Erythroblast (primary cell): Measurements from ENCODE around the gene ATG16L1.

ENCODE experiments used
- GATA1 ChIP-seq: IDR thresholded peaks from 2 replicates; pipeline ENCODE4 v1.6.1; 2011; ENCODE audit warnings: low read depth, mild to moderate bottlenecking, control low read depth, low read length, moderate library complexity
- POLR2A ChIP-seq: IDR thresholded peaks from 2 replicates; pipeline ENCODE4 v1.6.1; 2011; ENCODE audit warnings: mild to moderate bottlenecking, low read length

GRCh38 chr2:233341296-233341695 lies 89.8 kb downstream of the ATG16L1 start:
- no peak for TF ChIP-seq POLR2A
- TF ChIP-seq GATA1, result no peak
